ENCODE results near the gene OTOGL.

The OTOGL gene, protein sequence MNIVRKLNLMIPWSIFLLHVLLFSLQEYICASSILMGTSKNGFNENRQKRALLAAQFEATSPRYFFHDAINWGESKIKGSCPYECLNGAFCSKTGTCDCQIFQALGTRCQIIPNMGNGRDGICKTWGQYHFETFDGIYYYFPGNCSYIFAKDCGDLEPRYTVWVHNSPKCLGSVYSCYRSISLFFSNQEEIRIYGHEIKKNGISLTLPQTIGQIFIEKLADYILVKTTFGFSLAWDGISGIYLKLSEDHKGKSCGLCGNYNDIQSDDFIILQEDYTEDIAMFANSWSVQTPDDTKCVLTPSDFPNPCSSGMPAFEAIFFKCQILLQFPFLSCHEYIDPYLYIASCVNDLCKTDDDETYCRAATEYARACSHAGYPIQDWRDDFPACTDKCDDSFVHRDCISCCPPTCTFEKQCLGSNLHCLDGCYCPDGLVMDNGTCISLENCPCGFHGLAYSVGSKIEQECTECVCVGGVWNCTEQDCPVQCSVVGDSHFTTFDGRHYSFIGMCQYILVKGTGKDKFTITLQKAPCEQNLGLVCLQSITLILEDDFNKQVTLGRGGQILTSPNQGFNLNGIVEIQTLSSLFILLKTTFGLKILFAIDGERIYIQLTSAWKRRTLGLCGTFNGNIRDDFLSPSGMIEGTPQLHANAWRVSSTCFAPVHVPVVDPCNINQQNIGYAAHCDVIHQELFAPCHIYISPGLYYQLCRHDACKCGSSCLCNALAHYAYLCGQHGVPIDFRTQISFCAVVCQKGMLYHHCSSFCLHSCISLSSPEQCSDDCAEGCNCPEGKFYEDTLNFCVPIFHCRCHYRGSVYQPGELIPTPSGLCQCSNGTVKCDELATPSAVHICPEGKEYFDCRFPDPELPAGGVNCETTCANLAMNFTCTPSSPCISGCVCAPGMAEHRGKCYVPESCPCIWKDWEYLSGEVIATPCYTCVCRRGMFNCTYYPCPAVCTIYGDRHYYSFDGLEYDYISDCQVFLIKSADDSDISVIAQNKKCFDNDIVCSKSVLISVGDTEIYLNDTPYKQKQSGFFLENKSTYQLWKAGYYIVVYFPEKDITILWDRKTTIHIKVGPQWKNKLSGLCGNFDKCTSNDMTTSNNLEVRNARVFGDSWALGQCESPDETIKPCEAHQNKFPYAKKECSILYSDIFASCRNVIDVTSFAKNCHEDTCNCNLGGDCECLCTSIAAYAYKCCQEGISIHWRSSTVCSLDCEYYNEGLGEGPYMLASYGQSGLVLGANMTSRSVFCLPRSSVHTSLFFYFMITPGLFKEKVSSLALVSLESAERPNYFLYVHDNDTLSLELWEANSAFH (N-terminal part only)

DNA sequence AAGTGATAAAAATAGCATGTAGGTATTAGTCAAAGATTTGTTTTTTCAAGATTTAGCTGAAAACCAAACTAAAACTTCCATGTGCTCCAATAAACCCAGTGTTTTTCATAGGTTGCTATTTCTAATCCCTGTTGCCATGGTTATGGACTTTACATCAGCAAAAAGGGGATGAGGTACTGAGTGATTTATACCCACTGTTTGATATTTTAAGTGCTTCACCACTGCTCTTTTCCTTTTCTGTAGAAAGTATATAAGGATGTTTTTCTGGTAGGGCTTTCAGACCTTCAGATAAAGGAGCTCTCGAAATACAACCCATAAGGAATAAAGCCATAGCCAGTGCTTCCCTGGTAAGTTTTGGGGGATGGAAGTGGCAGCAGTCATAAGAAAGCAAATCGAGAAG lies at the start of gene OTOGL:
Gene OTOGL, plus strand, starts transcription at position 279 of the 400 bp plus-strand sequence. CDS start 109,895 bp downstream, outside the sequence.
- no peak for DNase-seq

DNA sequence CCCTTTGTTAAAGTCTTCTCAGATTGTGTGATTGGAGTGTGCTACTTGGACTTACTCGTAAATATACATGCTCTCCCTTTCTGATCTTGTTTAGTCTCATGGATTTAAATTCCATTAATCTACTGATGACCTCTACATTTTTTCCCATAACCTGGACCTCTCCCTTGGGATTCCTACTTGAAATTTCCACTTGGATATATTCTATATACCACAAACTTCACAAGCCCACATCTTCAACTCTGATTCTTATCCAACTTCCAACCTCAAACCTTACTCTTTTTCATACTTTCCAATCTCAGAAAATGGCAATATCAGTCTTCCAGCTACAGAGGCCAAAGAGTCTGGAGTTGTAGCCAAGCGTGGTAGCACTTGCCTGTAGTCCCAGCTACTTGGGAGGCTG lies 49.1 kb upstream of the OTOGL start:
- no peak for DNase-seq

DNA sequence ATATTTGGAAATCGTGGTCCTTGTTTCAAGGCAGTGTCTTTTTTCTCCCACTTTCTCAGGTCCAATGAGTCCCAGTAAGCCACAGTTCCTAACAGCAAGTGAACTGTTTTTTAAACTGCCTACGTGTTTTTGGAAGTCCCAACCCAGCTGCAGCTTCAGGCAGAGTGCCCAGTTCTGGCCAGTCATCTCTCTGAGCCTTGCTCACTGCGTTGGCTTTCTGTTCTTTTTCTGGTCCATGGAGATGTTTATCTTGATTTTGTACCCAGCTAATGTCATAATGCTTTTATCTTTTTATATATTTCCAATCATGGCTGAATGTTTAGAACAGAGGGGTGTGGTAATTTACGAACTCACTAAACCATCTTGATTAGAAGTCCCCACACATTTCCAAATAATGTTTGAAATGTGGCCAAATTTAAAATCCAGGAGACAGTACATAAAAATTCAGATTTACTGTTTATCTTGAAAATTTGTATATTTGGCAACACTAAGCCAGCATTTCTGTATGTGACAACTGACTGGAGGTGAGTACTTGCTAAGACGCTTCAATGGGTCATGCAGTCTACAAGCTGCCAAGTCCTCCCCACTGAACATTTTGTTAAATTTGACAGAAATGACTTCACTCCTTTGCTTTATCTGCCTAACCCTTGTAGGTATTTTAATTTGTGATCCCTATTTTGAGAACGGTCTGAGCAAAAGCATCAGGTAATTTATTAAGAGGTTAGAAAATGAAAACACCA lies 46.1 kb upstream of the OTOGL start:
- DNase-seq: no peak

DNA sequence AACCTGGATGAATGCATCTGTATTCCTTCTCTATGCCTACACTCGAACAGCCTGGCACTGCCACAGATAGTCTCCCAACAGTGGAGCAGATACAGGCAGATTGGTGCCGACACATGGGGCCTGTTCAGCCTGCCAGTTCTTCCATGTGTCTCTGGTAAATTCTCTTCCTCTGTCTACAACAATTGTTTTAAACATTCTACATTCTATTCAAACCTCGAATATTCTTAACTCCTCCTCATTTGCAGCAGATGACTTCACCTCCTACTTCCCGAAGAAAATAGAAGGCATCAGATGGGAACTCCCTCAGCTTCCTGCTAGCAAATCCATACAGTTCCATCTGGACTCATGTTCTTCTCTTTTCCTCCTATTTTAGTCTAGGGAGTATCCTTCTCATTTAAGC lies 43.1 kb upstream of the OTOGL start:
- no peak for DNase-seq

GRCh38 chr12:80056845-80057244 lies 42.5 kb upstream of the OTOGL start:
- DNase-seq: no peak

DNA sequence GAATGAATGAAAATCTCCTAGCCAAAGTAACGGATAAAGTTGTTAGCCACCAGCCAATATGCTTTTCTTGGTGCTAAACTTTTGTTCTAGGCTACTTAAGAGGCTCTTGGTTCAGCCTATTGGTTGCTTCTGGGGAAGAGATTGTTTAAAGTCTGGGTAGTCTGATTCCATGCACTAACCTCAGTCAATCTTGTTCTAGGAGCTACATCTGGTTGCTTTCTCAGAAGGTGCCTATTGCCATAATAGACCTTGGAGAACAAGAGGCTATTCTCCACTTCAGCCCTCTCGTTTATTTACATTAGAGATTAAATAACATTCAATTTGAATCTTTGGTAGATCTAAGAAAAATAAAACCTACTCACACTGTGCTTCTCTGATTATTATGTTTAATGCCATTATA lies 40.8 kb upstream of the OTOGL start:
- DNase-seq: no peak

- DNase-seq: no peak
Observed at GRCh38 chr12:80059102-80059501, 40.2 kb upstream of the OTOGL start.

DNA sequence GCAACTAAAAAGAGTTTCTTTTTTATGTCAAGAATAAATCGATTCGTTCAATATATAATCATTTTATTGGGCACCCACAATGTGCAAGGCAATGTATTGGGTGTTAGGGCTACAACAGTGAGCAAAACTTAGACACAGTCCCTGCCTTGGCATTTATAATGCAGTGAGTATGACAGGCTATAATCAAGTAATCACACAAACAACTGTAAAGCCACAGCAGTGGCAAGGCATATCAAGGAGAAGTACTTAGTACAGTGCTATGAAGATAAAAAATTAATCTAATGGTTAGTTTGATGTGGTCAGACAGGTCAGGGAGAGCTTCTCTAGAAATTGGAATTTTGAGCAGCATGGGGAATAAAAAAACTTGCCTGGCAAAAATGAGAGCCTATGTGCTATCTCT lies 39.5 kb upstream of the OTOGL start:
- DNase-seq: no peak

DNA sequence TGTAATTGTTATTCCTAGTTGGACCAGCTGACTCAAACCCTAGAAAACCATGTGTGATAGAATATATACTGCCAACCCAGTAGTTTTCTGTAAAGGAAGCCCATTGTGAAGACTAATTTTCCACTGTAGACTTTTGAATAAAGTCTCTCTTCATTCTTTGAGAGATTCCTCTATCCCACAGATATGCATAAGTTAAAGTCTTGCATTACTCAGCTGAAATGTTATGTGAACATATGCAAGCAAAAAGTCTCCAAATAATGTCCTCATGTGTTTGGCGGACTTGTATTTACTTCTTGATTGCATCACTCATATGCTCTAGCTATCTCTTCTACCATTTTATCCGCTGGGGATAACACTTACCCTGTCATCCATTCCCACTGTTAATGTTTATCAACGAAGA lies 35.1 kb upstream of the OTOGL start:
- DNase-seq: no peak

DNA sequence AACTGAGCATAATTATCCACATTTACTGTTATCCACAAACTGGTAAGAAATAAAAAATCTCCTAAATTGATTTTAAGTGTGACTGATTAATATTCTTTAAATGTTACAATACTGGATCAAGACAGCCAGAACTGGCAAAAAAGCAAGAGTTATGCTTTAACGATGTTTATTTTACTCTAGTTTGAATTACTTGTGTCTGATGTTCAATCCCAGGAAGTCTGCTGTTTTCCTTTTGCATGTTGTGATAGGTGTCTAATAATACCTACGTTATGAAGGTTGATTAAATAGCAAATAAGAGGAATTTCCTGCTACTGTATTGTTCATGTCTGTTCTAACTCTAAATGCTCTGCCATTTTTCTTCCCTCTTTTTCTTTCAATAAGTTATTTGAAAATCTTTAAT lies 34.4 kb upstream of the OTOGL start:
- DNase-seq: no peak

- DNase-seq: no peak
Observed at GRCh38 chr12:80068173-80068572, 31.2 kb upstream of the OTOGL start.

GRCh38 chr12:80083892-80084614 lies 15.3 kb upstream of the OTOGL start:
- peak; percentile 21 to 29 for DNase-seq

DNA sequence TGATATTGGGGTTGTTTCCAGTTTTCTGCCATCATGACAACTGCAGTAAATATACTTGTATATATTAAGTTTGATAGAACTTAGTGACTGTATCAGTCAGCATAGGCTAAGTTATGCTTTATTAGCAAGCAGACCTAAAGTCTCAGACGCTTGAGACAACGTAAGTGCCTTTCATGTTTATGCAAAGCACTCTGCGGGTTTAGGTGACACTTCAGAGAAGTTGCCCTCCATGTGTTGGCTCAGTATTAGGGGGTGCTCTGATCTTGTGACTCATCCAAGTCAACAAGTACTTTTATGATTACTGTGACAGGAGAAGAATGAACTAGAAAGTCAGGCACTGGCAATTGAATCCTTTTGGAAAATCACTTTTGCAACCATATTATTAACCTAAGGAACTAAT lies 13.3 kb upstream of the OTOGL start:
- DNase-seq: no peak

DNA sequence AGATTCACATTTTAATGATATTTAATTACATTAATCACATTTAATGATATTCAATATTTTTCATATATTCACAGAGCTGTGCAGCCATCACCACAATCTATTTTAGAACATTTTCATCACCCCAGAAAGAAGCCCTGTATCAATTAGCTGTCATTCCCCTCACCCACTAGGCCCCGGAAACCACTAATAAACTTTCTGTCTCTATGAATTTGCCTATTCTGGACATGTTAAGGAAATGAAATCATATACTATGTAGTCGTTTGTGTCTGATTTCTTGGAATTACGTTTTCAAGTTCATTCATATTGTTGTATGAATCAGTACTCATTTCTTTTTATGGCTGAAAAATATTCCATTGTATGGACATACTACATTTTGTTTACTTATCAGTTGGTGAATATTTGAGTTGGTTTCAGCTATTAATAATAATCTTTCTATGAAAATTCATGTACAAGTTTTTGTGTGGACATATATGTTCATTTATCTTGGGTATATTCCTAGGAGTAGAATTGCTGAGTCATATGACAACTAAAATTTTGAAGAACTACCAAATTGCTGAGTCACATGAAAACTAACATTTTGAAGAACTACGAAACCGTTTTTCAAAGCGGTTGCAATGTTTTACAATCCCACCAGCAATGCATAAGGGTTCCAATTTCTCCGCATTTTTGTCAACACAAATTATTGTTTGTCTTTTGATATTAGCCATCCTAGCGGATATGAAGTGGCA lies 11.7 kb upstream of the OTOGL start:
- DNase-seq: no peak

DNA sequence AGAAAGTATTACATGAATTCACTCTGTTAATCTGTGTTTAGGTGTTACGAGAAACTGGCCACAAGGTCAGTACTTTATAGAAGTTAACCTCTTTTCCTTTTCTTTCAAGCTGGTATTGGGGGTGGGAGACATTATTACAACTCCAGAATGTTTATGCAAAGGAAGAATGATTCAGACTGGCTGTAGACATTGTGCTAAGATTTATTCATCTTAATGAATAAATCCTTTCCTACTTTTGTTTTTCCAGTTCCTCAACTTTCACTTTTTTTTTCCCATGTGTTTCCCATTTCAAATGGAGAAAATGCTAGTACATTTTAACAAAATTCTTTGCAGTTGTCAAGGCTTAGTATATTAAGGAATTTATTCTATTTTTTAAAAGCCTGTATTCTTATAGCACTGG lies 1.3 kb downstream of the OTOGL start:
- no peak for DNase-seq

- no peak for DNase-seq
Observed at GRCh38 chr12:80101126-80101525, 1.8 kb downstream of the OTOGL start.

GRCh38 chr12:80107221-80107620 lies 7.9 kb downstream of the OTOGL start:
- no peak for DNase-seq

GRCh38 chr12:80116735-80117134 lies 17.4 kb downstream of the OTOGL start:
- no peak for DNase-seq

- no peak for DNase-seq
Observed at GRCh38 chr12:80118565-80119324, 19.4 kb downstream of the OTOGL start.

- DNase-seq: no peak
Observed at GRCh38 chr12:80120994-80121393, 21.7 kb downstream of the OTOGL start.

Data from stimulated activated CD4-positive, alpha-beta T cell treated with anti-CD3 and anti-CD28 coated beads, Interleukin-2, amount 100 ng/mL, for 24 hours (primary cell).